ENCODE results near the gene STEAP3. TPM values are rescaled to one million over a fixed set of nuclear protein-coding genes. Genes with fewer than 3 reads are reported as not detected.

Gene STEAP3
- total and polyA plus RNA-seq, 8 donors, result 6.6 to 28.2 (median 19.5) TPM

- Histone ChIP-seq H3K27me3 (no peaks in the 10 kb centered on the region), H3K4me3 (no peak overlapping the region), H3K27ac (no peak overlapping the region), H3K36me3 (no peaks in the 10 kb centered on the region), H3K9me3 (no peaks in the 10 kb centered on the region), H3K4me1 (no peaks in the 10 kb centered on the region)
- no peak for ATAC-seq
- no peak for DNase-seq
- TF ChIP-seq CTCF (IDR thresholded peaks at IDR 0.05), result no peak
- FAIRE-seq, result no peak
- 95 to 96% methylated on average over 23 of the region's 23 CpGs for WGBS, 2 donors
- intact Hi-C loops (cut with DNase I), result loop anchor here in 1 of 3 donors (10.0 kb wide), 1 partner anchor 238 kb away; no protein-coding TSS in a partner anchor
Measured at GRCh38 chr2:119263025-119263424, 39.4 kb downstream of the STEAP3 start.

- Histone ChIP-seq H3K4me3 (no peak overlapping the region), H3K4me1 (no peaks in the 10 kb centered on the region), H3K27ac (no peak overlapping the region), H3K27me3 (no peaks in the 10 kb centered on the region), H3K9me3 (no peaks in the 10 kb centered on the region), H3K36me3 (no peaks in the 10 kb centered on the region)
- intact Hi-C loops (cut with DNase I), result loop anchor here in 1 of 3 donors (10.0 kb wide), 1 partner anchor 239 kb away; no protein-coding TSS in a partner anchor
- 73 to 74% methylated on average over 5 of the region's 5 CpGs for WGBS, 2 donors
- FAIRE-seq (no peak), DNase-seq (no peak), ATAC-seq (peak in 2 of 4 donors; percentile 43 to 66)
- TF ChIP-seq CTCF (IDR thresholded peaks at IDR 0.05), result no peak
Measured at GRCh38 chr2:119263656-119264055, 40.0 kb downstream of the STEAP3 start.

- H3K9me3 ChIP-seq, result no peaks in the 10 kb centered on the region
- no peak for FAIRE-seq
- WGBS, 2 donors, result 49 to 52% methylated on average over 13 of the region's 13 CpGs
- H3K27ac ChIP-seq, result no peak overlapping the region
- H3K4me3 ChIP-seq, result no peak overlapping the region
- peak; percentile 75 to 96 (median 94) for ATAC-seq
- no peaks in the 10 kb centered on the region for H3K4me1 ChIP-seq
- peak; percentile 63 to 77 (median 69) for TF ChIP-seq CTCF (IDR thresholded peaks at IDR 0.05)
- peak in 4 of 6 donors; percentile 35 to 67 (median 56) for DNase-seq
- intact Hi-C loops (cut with DNase I), result loop anchor here in 1 of 3 donors (10.0 kb wide), 1 partner anchor 240 kb away; no protein-coding TSS in a partner anchor
- no peaks in the 10 kb centered on the region for H3K27me3 ChIP-seq
- no peaks in the 10 kb centered on the region for H3K36me3 ChIP-seq
Measured at GRCh38 chr2:119264781-119265692, 41.4 kb downstream of the STEAP3 start.

GRCh38 chr2:119265693-119266066, 42.0 kb downstream of the STEAP3 start:
- no peaks in the 10 kb centered on the region for H3K36me3 ChIP-seq
- intact Hi-C loops (cut with DNase I), result loop anchor here in 1 of 3 donors (10.0 kb wide), 1 partner anchor 241 kb away; no protein-coding TSS in a partner anchor
- no peaks in the 10 kb centered on the region for H3K9me3 ChIP-seq

More at GRCh38 chr2:119265693-119266066, 42.0 kb downstream of the STEAP3 start:
- Histone ChIP-seq H3K4me3 (no peak overlapping the region), H3K27me3 (no peaks in the 10 kb centered on the region), H3K27ac (no peak overlapping the region), H3K4me1 (no peaks in the 10 kb centered on the region)
- WGBS, 2 donors, result 88 to 93% methylated on average over 6 of the region's 6 CpGs
- no peak for TF ChIP-seq CTCF (IDR thresholded peaks at IDR 0.05)
- no peak for ATAC-seq
- DNase-seq, result no peak
- FAIRE-seq, result no peak
